HepG2 (cell line): ENCODE measurements around the gene CERS6. TPM values are rescaled to one million over a fixed set of nuclear protein-coding genes. Genes with fewer than 3 reads are reported as not detected.

Experiments
- ATAC-seq: fragments of 200-7000 bp; cut with Tn5 transposase; 3 replicates; pipeline ENCODE4 v1.9.1; 2020; ENCODE audit warnings: mild to moderate bottlenecking, moderate library complexity
- BruUV-seq: library from RNA; stranded (reverse); fragments of 400-500 nt; replicated peaks from 2 replicates; lab custom pipeline; 2021; lab: Mats Ljungman, UMichigan
- CTCF ChIA-PET: fragments of 300-600 bp; formaldehyde crosslinking; extraction: SDS; loops from one replicate; lab custom pipeline; 2021; ENCODE audit warnings: low total read pairs, inconsistent platforms, low intra/inter-chr PET ratio; lab: Yijun Ruan, JAX
- POLR2A ChIA-PET: fragments of 350-600 bp; sonication (Branson Sonifier 250); formaldehyde crosslinking; loops from one replicate; lab custom pipeline; 2020; ENCODE audit warnings: antibody characterized with exemption, inconsistent platforms; lab: Yijun Ruan, JAX
- DNase-seq: peaks from one replicate; pipeline ENCODE4 v3.0.0-alpha.2; 2015; ENCODE audit warnings: low spot score
- FAIRE-seq: peaks from 3 replicates; lab custom pipeline; 2011; peaks lifted over from hg19 to GRCh38; lab: Jason Lieb, UNC
- H2AFZ ChIP-seq: one replicate; pipeline ENCODE4 v1.6.1; 2011; ENCODE audit warnings: low read length, inconsistent platforms
- H3K27ac ChIP-seq: fragments of 300-600 bp; 3 replicates; pipeline ENCODE4 v1.8.0; 2011; ENCODE audit warnings: mixed run types, mild to moderate bottlenecking, mixed read lengths, low read length, inconsistent platforms; ENCODE audit not compliant: insufficient read depth; ENCODE audit errors: extremely low read length
- H3K27me3 ChIP-seq, 2 experiments: fragments of 200-600 bp in 1 of 2; 2 replicates in 1 of 2; 3 replicates in 1 of 2; pipeline versions ENCODE4 v1.6.0 to v1.8.0; 2011; ENCODE audit warnings: low read length in 2 of 2, mild to moderate bottlenecking in 2 of 2, moderate library complexity in 2 of 2, inconsistent platforms in 1 of 2; ENCODE audit not compliant: insufficient read depth in 2 of 2, control insufficient read depth in 1 of 2
- H3K36me3 ChIP-seq, 2 experiments: fragments of 200-600 bp in 1 of 2; replicated peaks in 1 of 2; 2 replicates in 1 of 2; 3 replicates in 1 of 2; pipeline versions ENCODE4 v1.5.1 to v1.8.0; 2011; ENCODE audit warnings: low read length in 2 of 2, inconsistent platforms in 1 of 2; ENCODE audit not compliant: insufficient read depth in 2 of 2, control insufficient read depth in 1 of 2
- H3K4me1 ChIP-seq: 2 replicates; pipeline ENCODE4 v1.5.1; 2012; ENCODE audit warnings: low read length, inconsistent platforms; ENCODE audit not compliant: insufficient read depth
- H3K4me2 ChIP-seq: 2 replicates; pipeline ENCODE4 v1.6.0; 2011; ENCODE audit warnings: low read depth, low read length, inconsistent platforms
- H3K4me3 ChIP-seq, 3 experiments: fragments of 200-600 bp in 1 of 3; sonication (generic), shearing (Covaris generic) in 1 of 3; replicated peaks in 1 of 3; 2 replicates each; pipeline ENCODE4 v1.5.1; 2011 to 2016; ENCODE audit warnings: low read length in 3 of 3, inconsistent platforms in 2 of 3, low read depth in 2 of 3, mild to moderate bottlenecking in 2 of 3, control low read depth in 1 of 3, mixed read lengths in 1 of 3; ENCODE audit not compliant: insufficient read depth in 1 of 3
- H3K79me2 ChIP-seq: one replicate; pipeline ENCODE4 v1.6.1; 2011; ENCODE audit warnings: low read length, inconsistent platforms; ENCODE audit not compliant: insufficient read depth
- H3K9ac ChIP-seq: 2 replicates; pipeline ENCODE4 v1.6.0; 2011; ENCODE audit warnings: mild to moderate bottlenecking, low read depth, low read length, inconsistent platforms; ENCODE audit not compliant: insufficient read depth
- H3K9me3 ChIP-seq: 2 replicates; pipeline ENCODE4 v1.5.1; 2012; ENCODE audit warnings: mild to moderate bottlenecking, low read length
- H4K20me1 ChIP-seq: 2 replicates; pipeline ENCODE4 v1.6.0; 2011; ENCODE audit warnings: inconsistent platforms, mild to moderate bottlenecking, low read length, moderate library complexity; ENCODE audit not compliant: insufficient read depth
- KDM3A ChIP-seq: IDR thresholded peaks from 2 replicates; pipeline ENCODE4 v1.6.1; 2018; ENCODE audit warnings: low read depth, missing compliant biosample characterization
- NR2F1 ChIP-seq, 2 experiments: fragments of 450-650 bp in 1 of 2; formaldehyde crosslinking in 1 of 2; IDR thresholded peaks; 2 replicates each; pipeline versions ENCODE4 v1.5.0 to v1.6.1; 2016 to 2020; ENCODE audit warnings: mild to moderate bottlenecking in 1 of 2, missing compliant biosample characterization in 1 of 2, missing genetic modification reagents in 1 of 2, moderate library complexity in 1 of 2
- NR2F2 ChIP-seq: IDR thresholded peaks from 2 replicates; pipeline ENCODE4 v1.6.1; 2012; ENCODE audit warnings: low read depth, inconsistent platforms, borderline replicate concordance
- ZNF605 ChIP-seq: sonication (generic); formaldehyde crosslinking; IDR thresholded peaks from 2 replicates; pipeline ENCODE4 v1.8.0; 2022; ENCODE audit warnings: mild to moderate bottlenecking, missing genetic modification reagents
- ZNF782 ChIP-seq: sonication (generic); formaldehyde crosslinking; IDR thresholded peaks from 2 replicates; pipeline ENCODE4 v1.4.0; 2020; ENCODE audit warnings: missing genetic modification reagents, mild to moderate bottlenecking, borderline replicate concordance
- WGBS: methylation state at CpG from one replicate; pipeline ENCODE4 v1.1.6; 2017; ENCODE audit warnings: low lambda C conversion rate; 5-methylcytosine and 5-hydroxymethylcytosine counted together
- in situ Hi-C: cut with HindIII; loops from 2 replicates; pipeline ENCODE4 v1.10.0; 2017; ENCODE audit warnings: low pct_unique_long_range_greater_than_20kb; ENCODE audit not compliant: extremely low pct_ligation_motif_present
- intact Hi-C: fragments of 100-400 bp; cut with micrococcal nuclease; formaldehyde crosslinking; loops from one replicate; pipeline ENCODE4 v1.10.0; 2022; ENCODE audit not compliant: unreplicated experiment
- polyA plus RNA-seq, 8 experiments: library from polyadenylated mRNA; depleted of rRNA in 3 of 8; stranded (reverse) in 7 of 8; unstranded in 1 of 8; fragments of >200 nt; fragmentation: Illumina TruSeq in 4 of 8; extraction: Trizol in 4 of 8; gene quantifications; 2 replicates each; pipeline versions ENCODE4 v1.2.1 to v1.2.3, GENCODE V29; 2011 to 2016; ENCODE audit warnings: low read depth in 4 of 8, missing spikeins in 1 of 8, mixed read lengths in 1 of 8; ENCODE audit not compliant: insufficient read depth in 1 of 8
- total RNA-seq, 5 experiments: library from RNA; depleted of rRNA; stranded (reverse); fragments of >200 nt; fragmentation: Illumina TruSeq; extraction: Trizol; gene quantifications; 2 replicates each; pipeline ENCODE4 v1.2.3, GENCODE V29; 2016; ENCODE audit warnings: low read depth in 1 of 5
- TF ChIP-seq, protein P1 (sequence below): sonication (generic); formaldehyde crosslinking; IDR thresholded peaks from 2 replicates; pipeline ENCODE4 v1.5.0; 2020; ENCODE audit warnings: mild to moderate bottlenecking, missing genetic modification reagents
- TF ChIP-seq, protein P2 (sequence below): sonication (generic); formaldehyde crosslinking; conservative IDR thresholded peaks from 2 replicates; pipeline ENCODE4 v1.4.0; 2020; ENCODE audit warnings: missing genetic modification reagents

Gene CERS6
- total and polyA plus RNA-seq, 2 of the 13 experiments (the other 11 are each of a cell fraction or from before 2014, with no cell fraction given) = 10.1 to 20.3 TPM

- intact Hi-C loops (no loop called here), in situ Hi-C loops (no loop called here)
- peaks cover 53% of the 10 kb centered on the region for H3K4me1 ChIP-seq
- H3K79me2 ChIP-seq = peaks cover 69% of the 10 kb centered on the region
- TF ChIP-seq NR2F1 (CRISPR knock-in tag; IDR thresholded peaks at IDR 0.05) = no peak
- TF ChIP-seq KDM3A (CRISPR knock-in tag) = no peak
- DNase-seq (no peak), ATAC-seq (no peak), FAIRE-seq (no peak)
- no peak overlapping the region for H3K4me3 ChIP-seq
- WGBS = 93% methylated on average over 4 of the region's 4 CpGs
- CTCF ChIA-PET = no interaction called here
- no peaks in the 10 kb centered on the region; a peak in 1 of 5 replicates for H3K27me3 ChIP-seq
- POLR2A ChIA-PET = interaction anchor here (1.5 kb wide), 1 partner anchor 35 kb away, joined by 3 read pairs; no protein-coding TSS in a partner anchor
- BruUV-seq = no TSS peak
- no peak overlapping the region for H3K9ac ChIP-seq
- peaks cover 6% of the 10 kb centered on the region for H3K9me3 ChIP-seq
- H3K27ac ChIP-seq = no peak overlapping the region
- no peaks in the 10 kb centered on the region for H3K36me3 ChIP-seq
- H3K4me2 ChIP-seq = peak overlapping the region; percentile 93; the same call in 1 of the 2 replicates
- H2AFZ ChIP-seq = no peak overlapping the region
- H4K20me1 ChIP-seq = peaks cover 6% of the 10 kb centered on the region; the same call in 1 of the 2 replicates
These were observed 3.2 kb downstream of the CERS6 start for GRCh38 chr2:168459256-168459655.

GRCh38 chr2:168460571-168460970 is 4.5 kb downstream of the CERS6 start:
- peaks cover 75% of the 10 kb centered on the region for H3K79me2 ChIP-seq
- H3K36me3 ChIP-seq = no peaks in the 10 kb centered on the region
- in situ Hi-C loops (no loop called here), intact Hi-C loops (no loop called here)
- FAIRE-seq = no peak
- ChIA-PET POLR2A (no interaction called here), CTCF (no interaction called here)
- WGBS = 91% methylated on average over 2 of the region's 2 CpGs
- no peak overlapping the region for H3K27ac ChIP-seq
- H4K20me1 ChIP-seq = peaks cover 6% of the 10 kb centered on the region; the same call in 1 of the 2 replicates
- ATAC-seq = no peak
- DNase-seq = no peak
- no peaks in the 10 kb centered on the region for H3K9me3 ChIP-seq
- no TSS peak for BruUV-seq
- TF ChIP-seq ZNF782 = no peak
- TF ChIP-seq ZNF605 = no peak
- TF ChIP-seq NR2F2 = no peak
- TF ChIP-seq, protein P1, sequence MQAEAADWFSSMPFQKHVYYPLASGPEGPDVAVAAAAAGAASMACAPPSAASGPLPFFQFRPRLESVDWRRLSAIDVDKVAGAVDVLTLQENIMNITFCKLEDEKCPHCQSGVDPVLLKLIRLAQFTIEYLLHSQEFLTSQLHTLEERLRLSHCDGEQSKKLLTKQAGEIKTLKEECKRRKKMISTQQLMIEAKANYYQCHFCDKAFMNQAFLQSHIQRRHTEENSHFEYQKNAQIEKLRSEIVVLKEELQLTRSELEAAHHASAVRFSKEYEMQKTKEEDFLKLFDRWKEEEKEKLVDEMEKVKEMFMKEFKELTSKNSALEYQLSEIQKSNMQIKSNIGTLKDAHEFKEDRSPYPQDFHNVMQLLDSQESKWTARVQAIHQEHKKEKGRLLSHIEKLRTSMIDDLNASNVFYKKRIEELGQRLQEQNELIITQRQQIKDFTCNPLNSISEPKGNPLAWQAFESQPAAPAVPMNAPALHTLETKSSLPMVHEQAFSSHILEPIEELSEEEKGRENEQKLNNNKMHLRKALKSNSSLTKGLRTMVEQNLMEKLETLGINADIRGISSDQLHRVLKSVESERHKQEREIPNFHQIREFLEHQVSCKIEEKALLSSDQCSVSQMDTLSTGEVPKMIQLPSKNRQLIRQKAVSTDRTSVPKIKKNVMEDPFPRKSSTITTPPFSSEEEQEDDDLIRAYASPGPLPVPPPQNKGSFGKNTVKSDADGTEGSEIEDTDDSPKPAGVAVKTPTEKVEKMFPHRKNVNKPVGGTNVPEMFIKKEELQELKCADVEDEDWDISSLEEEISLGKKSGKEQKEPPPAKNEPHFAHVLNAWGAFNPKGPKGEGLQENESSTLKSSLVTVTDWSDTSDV (CRISPR knock-in tag) = no peak
- TF ChIP-seq, protein P2, sequence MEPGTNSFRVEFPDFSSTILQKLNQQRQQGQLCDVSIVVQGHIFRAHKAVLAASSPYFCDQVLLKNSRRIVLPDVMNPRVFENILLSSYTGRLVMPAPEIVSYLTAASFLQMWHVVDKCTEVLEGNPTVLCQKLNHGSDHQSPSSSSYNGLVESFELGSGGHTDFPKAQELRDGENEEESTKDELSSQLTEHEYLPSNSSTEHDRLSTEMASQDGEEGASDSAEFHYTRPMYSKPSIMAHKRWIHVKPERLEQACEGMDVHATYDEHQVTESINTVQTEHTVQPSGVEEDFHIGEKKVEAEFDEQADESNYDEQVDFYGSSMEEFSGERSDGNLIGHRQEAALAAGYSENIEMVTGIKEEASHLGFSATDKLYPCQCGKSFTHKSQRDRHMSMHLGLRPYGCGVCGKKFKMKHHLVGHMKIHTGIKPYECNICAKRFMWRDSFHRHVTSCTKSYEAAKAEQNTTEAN (CRISPR knock-in tag) = no peak
- H3K27me3 ChIP-seq = no peaks in the 10 kb centered on the region; a peak in 1 of 5 replicates
- H3K4me2 ChIP-seq = no peak overlapping the region
- peaks cover 50% of the 10 kb centered on the region for H3K4me1 ChIP-seq
- H3K9ac ChIP-seq = no peak overlapping the region
- no peak overlapping the region for H2AFZ ChIP-seq
- no peak overlapping the region for H3K4me3 ChIP-seq
